ENCODE measurements around the gene NT5C3A.

- TF ChIP-seq CTCF (conservative IDR thresholded peaks at IDR 0.05; ENCODE audit: low read depth, low read length) (no peak), EZH2 (IDR thresholded peaks at IDR 0.05; ENCODE audit: borderline replicate concordance, low read depth, low read length, poor library complexity, severe bottlenecking) (no peak)
Observed at GRCh38 chr7:33062782-33063443, 337 bp upstream of the NT5C3A start.

All from A673 (cell line).